ENCODE results near the gene VPS51. TPM values are rescaled to one million over a fixed set of nuclear protein-coding genes. Genes with fewer than 3 reads are reported as not detected.

The VPS51 gene
- total RNA-seq, 6 experiments from 2014 or later: 41.5 to 170 (median 50.2) TPM

- 50% methylated on average over 1 of the region's 8 CpGs for WGBS (ENCODE audit: insufficient coverage, low coverage, low lambda C conversion rate, missing lambda C conversion rate)
- DNase-seq: no peak
- peak in 1 of 4 donors; percentile 36 for ATAC-seq
- intact Hi-C loops (cut with DNase I): no loop called here
- H3K9me3 ChIP-seq: no peaks in the 10 kb centered on the region
- TF ChIP-seq, protein P1, sequence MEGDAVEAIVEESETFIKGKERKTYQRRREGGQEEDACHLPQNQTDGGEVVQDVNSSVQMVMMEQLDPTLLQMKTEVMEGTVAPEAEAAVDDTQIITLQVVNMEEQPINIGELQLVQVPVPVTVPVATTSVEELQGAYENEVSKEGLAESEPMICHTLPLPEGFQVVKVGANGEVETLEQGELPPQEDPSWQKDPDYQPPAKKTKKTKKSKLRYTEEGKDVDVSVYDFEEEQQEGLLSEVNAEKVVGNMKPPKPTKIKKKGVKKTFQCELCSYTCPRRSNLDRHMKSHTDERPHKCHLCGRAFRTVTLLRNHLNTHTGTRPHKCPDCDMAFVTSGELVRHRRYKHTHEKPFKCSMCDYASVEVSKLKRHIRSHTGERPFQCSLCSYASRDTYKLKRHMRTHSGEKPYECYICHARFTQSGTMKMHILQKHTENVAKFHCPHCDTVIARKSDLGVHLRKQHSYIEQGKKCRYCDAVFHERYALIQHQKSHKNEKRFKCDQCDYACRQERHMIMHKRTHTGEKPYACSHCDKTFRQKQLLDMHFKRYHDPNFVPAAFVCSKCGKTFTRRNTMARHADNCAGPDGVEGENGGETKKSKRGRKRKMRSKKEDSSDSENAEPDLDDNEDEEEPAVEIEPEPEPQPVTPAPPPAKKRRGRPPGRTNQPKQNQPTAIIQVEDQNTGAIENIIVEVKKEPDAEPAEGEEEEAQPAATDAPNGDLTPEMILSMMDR (IDR thresholded peaks at IDR 0.05): no peak
- TF ChIP-seq POLR2A (IDR thresholded peaks at IDR 0.05): no peak
- no peak within 1 kb of the TSS for H3K4me3 ChIP-seq
- H3K27ac ChIP-seq: no peak within 1 kb of the TSS
- H3K27me3 ChIP-seq: no peaks in the 10 kb centered on the region
- H3K36me3 ChIP-seq: no peaks in the 10 kb centered on the region
- no peaks in the 10 kb centered on the region for H3K4me1 ChIP-seq
Measured at GRCh38 chr11:65058419-65059054, 37.5 kb upstream of the VPS51 start, which contains the start of gene NAALADL1. Gene NAALADL1 (minus strand): TSS chr11:65058553. CDS start chr11:65058521, 32 bp downstream.

DNA sequence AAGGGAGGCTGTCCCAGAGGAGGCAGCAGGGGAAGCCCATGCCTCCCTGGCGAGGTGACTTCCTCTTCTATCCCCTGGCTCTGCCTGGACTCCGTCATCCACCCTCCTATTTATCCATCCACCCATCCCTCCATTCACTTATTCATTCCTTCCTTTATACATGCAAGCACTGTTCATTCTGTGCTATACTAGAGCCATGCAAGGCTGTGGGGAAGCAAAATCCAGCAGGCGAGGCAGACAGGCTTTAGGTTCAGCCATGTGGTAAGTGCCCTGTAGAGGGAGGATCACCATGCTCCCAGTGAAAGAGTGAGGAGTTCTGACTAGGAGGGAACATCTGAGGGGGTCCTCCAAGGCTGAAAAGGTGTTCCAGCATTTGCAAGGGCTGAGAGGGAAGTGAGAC lies 36.5 kb upstream of the VPS51 start:
- H3K4me3 ChIP-seq: no peak overlapping the region
- WGBS (ENCODE audit: insufficient coverage, low coverage, low lambda C conversion rate, missing lambda C conversion rate): 64% methylated on average over 3 of the region's 3 CpGs
- no peaks in the 10 kb centered on the region for H3K4me1 ChIP-seq
- no peaks in the 10 kb centered on the region for H3K36me3 ChIP-seq
- H3K27me3 ChIP-seq: no peaks in the 10 kb centered on the region
- TF ChIP-seq, protein P1 (IDR thresholded peaks at IDR 0.05): no peak
- no peak for TF ChIP-seq POLR2A (IDR thresholded peaks at IDR 0.05)
- no peak overlapping the region for H3K27ac ChIP-seq
- ATAC-seq (no peak), DNase-seq (no peak)
- H3K9me3 ChIP-seq: no peaks in the 10 kb centered on the region
- intact Hi-C loops (cut with DNase I): no loop called here

- DNase-seq: no peak
- TF ChIP-seq, protein P1 (IDR thresholded peaks at IDR 0.05): no peak
- TF ChIP-seq POLR2A (IDR thresholded peaks at IDR 0.05): no peak
- Histone ChIP-seq H3K27ac (no peak overlapping the region), H3K4me3 (no peak overlapping the region), H3K36me3 (no peaks in the 10 kb centered on the region), H3K27me3 (no peaks in the 10 kb centered on the region), H3K9me3 (no peaks in the 10 kb centered on the region), H3K4me1 (no peaks in the 10 kb centered on the region)
- 37% methylated on average over 3 of the region's 10 CpGs for WGBS (ENCODE audit: insufficient coverage, low coverage, low lambda C conversion rate, missing lambda C conversion rate)
- intact Hi-C loops (cut with DNase I): no loop called here
- ATAC-seq: no peak
Measured at GRCh38 chr11:65059959-65060824, 35.8 kb upstream of the VPS51 start.

- DNase-seq: no peak
- Histone ChIP-seq H3K9me3 (no peaks in the 10 kb centered on the region), H3K4me3 (no peak overlapping the region), H3K27me3 (no peaks in the 10 kb centered on the region), H3K27ac (no peak overlapping the region), H3K4me1 (no peaks in the 10 kb centered on the region), H3K36me3 (no peaks in the 10 kb centered on the region)
- TF ChIP-seq, protein P1 (IDR thresholded peaks at IDR 0.05): no peak
- no peak for TF ChIP-seq POLR2A (IDR thresholded peaks at IDR 0.05)
- 74% methylated on average over 8 of the region's 9 CpGs for WGBS (ENCODE audit: insufficient coverage, low coverage, low lambda C conversion rate, missing lambda C conversion rate)
- intact Hi-C loops (cut with DNase I): no loop called here
- peak in 1 of 4 donors; percentile 24 for ATAC-seq
Measured at GRCh38 chr11:65060913-65061408, 35.1 kb upstream of the VPS51 start.
